Measurements from ENCODE around the gene GNAZ. TPM values are rescaled to one million over a fixed set of nuclear protein-coding genes. Genes with fewer than 3 reads are reported as not detected.

The GNAZ gene
- total RNA-seq, 1 donor, result 1.3 TPM

- TF ChIP-seq CTCF (IDR thresholded peaks at IDR 0.05; ENCODE audit: insufficient read depth, low read depth, low read length), result no peak
- no peak for DNase-seq (ENCODE audit: low read depth)
- H3K4me3 ChIP-seq (ENCODE audit: low read depth, low read length), result no peak overlapping the region
These were observed 19.5 kb downstream of the GNAZ start for GRCh38 chr22:23089633-23090456.

GRCh38 chr22:23090457-23090835 is 20.1 kb downstream of the GNAZ start:
- no peak for TF ChIP-seq CTCF (IDR thresholded peaks at IDR 0.05; ENCODE audit: insufficient read depth, low read depth, low read length)
- H3K4me3 ChIP-seq (ENCODE audit: low read depth, low read length), result no peak overlapping the region
- DNase-seq (ENCODE audit: low read depth), result no peak

GRCh38 chr22:23091760-23092159 is 21.4 kb downstream of the GNAZ start:
- TF ChIP-seq CTCF (IDR thresholded peaks at IDR 0.05; ENCODE audit: insufficient read depth, low read depth, low read length), result no peak
- H3K4me3 ChIP-seq (ENCODE audit: low read depth, low read length), result no peak overlapping the region

GRCh38 chr22:23092217-23092955 is 22.1 kb downstream of the GNAZ start:
- no peak for DNase-seq (ENCODE audit: low read depth)
- TF ChIP-seq CTCF (IDR thresholded peaks at IDR 0.05; ENCODE audit: insufficient read depth, low read depth, low read length), result no peak

More at GRCh38 chr22:23091760-23092159, 21.4 kb downstream of the GNAZ start:
- DNase-seq (ENCODE audit: low read depth), result no peak

GRCh38 chr22:23093051-23093788 is 22.9 kb downstream of the GNAZ start:
- DNase-seq (ENCODE audit: low read depth), result no peak
- TF ChIP-seq CTCF (IDR thresholded peaks at IDR 0.05; ENCODE audit: insufficient read depth, low read depth, low read length), result no peak
- H3K4me3 ChIP-seq (ENCODE audit: low read depth, low read length), result no peak overlapping the region

More at GRCh38 chr22:23092217-23092955, 22.1 kb downstream of the GNAZ start:
- no peak overlapping the region for H3K4me3 ChIP-seq (ENCODE audit: low read depth, low read length)

GRCh38 chr22:23094260-23094659 is 23.9 kb downstream of the GNAZ start:
- TF ChIP-seq CTCF (IDR thresholded peaks at IDR 0.05; ENCODE audit: insufficient read depth, low read depth, low read length), result no peak
- no peak overlapping the region for H3K4me3 ChIP-seq (ENCODE audit: low read depth, low read length)
- DNase-seq (ENCODE audit: low read depth), result no peak

Data from fibroblast of villous mesenchyme (primary cell).